GM23338 (cell line): ENCODE results near the gene RGN. TPM values are rescaled to one million over a fixed set of nuclear protein-coding genes. Genes with fewer than 3 reads are reported as not detected.
"Not testable (repeated sequence)": the region's sequence is repeated elsewhere in the genome, so short reads cannot be mapped to it uniquely, and the experiment has no call there.

ENCODE experiments used
- ATAC-seq: fragments of 200-7000 bp; cut with Tn5 transposase; 3 replicates; pipeline ENCODE4 v1.9.1; 2020
- DNase-seq: peaks from one replicate; pipeline ENCODE4 v3.0.0-alpha.2; 2015; ENCODE audit warnings: low spot score
- H2AFZ ChIP-seq: fragments of 200-600 bp; sonication (generic); 2 replicates; pipeline ENCODE4 v1.8.0; 2016; ENCODE audit warnings: antibody characterized with exemption, mild to moderate bottlenecking, moderate library complexity
- H3F3A ChIP-seq: fragments of 200-600 bp; sonication (generic); replicated peaks from 2 replicates; pipeline ENCODE4 v1.8.0; 2017; ENCODE audit warnings: antibody characterized with exemption, mixed run types, low read depth
- H3K27ac ChIP-seq: fragments of 200-600 bp; sonication (generic); 2 replicates; pipeline ENCODE4 v1.6.1; 2016; ENCODE audit warnings: low read depth
- H3K27me3 ChIP-seq: fragments of 200-600 bp; sonication (generic); 2 replicates; pipeline ENCODE4 v1.8.0; 2016; ENCODE audit warnings: mild to moderate bottlenecking, mixed run types, moderate library complexity; ENCODE audit not compliant: insufficient read depth
- H3K36me3 ChIP-seq: fragments of 200-600 bp; sonication (generic); 2 replicates; pipeline ENCODE4 v1.8.0; 2016; ENCODE audit warnings: mild to moderate bottlenecking; ENCODE audit not compliant: insufficient read depth
- H3K4me1 ChIP-seq: fragments of 200-600 bp; sonication (generic); 2 replicates; pipeline ENCODE4 v1.8.0; 2016; ENCODE audit warnings: mild to moderate bottlenecking, moderate library complexity; ENCODE audit not compliant: insufficient read depth
- H3K4me2 ChIP-seq: fragments of 200-600 bp; sonication (generic); 2 replicates; pipeline ENCODE4 v1.7.1; 2017; ENCODE audit warnings: mixed run types
- H3K4me3 ChIP-seq: fragments of 200-600 bp; sonication (generic); 2 replicates; pipeline ENCODE4 v1.6.1; 2016; ENCODE audit warnings: mixed run types
- H3K79me2 ChIP-seq: fragments of 200-600 bp; sonication (generic); replicated peaks from 2 replicates; pipeline ENCODE4 v1.8.0; 2017; ENCODE audit warnings: mild to moderate bottlenecking; ENCODE audit not compliant: insufficient read depth
- H3K9me2 ChIP-seq: fragments of 200-600 bp; sonication (generic); 2 replicates; pipeline ENCODE4 v1.8.0; 2017; ENCODE audit not compliant: insufficient read depth
- H4K20me1 ChIP-seq: fragments of 200-600 bp; sonication (generic); replicated peaks from 2 replicates; pipeline ENCODE4 v1.8.0; 2017; ENCODE audit warnings: mild to moderate bottlenecking; ENCODE audit not compliant: insufficient read depth
- H3K27ac Mint-ChIP-seq: 2 replicates; pipeline ENCODE4 v1.8.0; 2020; ENCODE audit warnings: inconsistent platforms, mild to moderate bottlenecking, moderate library complexity, mixed read lengths
- H3K27me3 Mint-ChIP-seq: 3 replicates; pipeline ENCODE4 v1.8.0; 2022; ENCODE audit warnings: low read depth, mild to moderate bottlenecking, moderate library complexity, mixed read lengths, inconsistent platforms; ENCODE audit not compliant: insufficient read depth, poor library complexity
- H3K36me3 Mint-ChIP-seq: 3 replicates; pipeline ENCODE4 v1.8.0; 2021; ENCODE audit warnings: low read depth, mild to moderate bottlenecking, inconsistent platforms, moderate library complexity, mixed read lengths
- H3K4me1 Mint-ChIP-seq: 3 replicates; pipeline ENCODE4 v1.8.0; 2020; ENCODE audit warnings: mild to moderate bottlenecking, inconsistent platforms, mixed read lengths
- H3K4me3 Mint-ChIP-seq: 3 replicates; pipeline ENCODE4 v1.8.0; 2021; ENCODE audit warnings: moderate library complexity, mild to moderate bottlenecking, inconsistent platforms, mixed read lengths
- H3K9me3 Mint-ChIP-seq: 3 replicates; pipeline ENCODE4 v1.8.0; 2020; ENCODE audit warnings: moderate library complexity, mild to moderate bottlenecking, inconsistent platforms, mixed read lengths
- CREB1 ChIP-seq: fragments of 250-450 bp; sonication (Bioruptor Pico); IDR thresholded peaks from 2 replicates; pipeline ENCODE4 v1.5.0; 2020; ENCODE audit warnings: low read depth, mild to moderate bottlenecking, moderate library complexity
- ETS1 ChIP-seq: IDR thresholded peaks from 2 replicates; pipeline ENCODE4 v1.6.1; 2016; ENCODE audit warnings: antibody characterized with exemption
- NANOG ChIP-seq: IDR thresholded peaks from 2 replicates; pipeline ENCODE4 v1.6.1; 2016; ENCODE audit warnings: antibody characterized with exemption, borderline replicate concordance
- POLR2AphosphoS5 ChIP-seq: IDR thresholded peaks from 2 replicates; pipeline ENCODE4 v1.6.1; 2016; ENCODE audit warnings: antibody characterized with exemption, low read depth
- polyA plus RNA-seq: library from polyadenylated mRNA; unstranded; fragments of >200 nt; fragmentation: Nextera tagmentation; extraction: Ambion mirVana; gene quantifications from 2 replicates; pipeline ENCODE4 v1.2.1, GENCODE V29; 2016
- total RNA-seq: library from RNA; depleted of rRNA; stranded (reverse); fragments of >200 nt; shearing (Covaris generic); gene quantifications from 2 replicates; pipeline ENCODE4 v1.2.3, GENCODE V29; 2014
- TF ChIP-seq, protein P1 (sequence below), 2 experiments: fragments of 200-600 bp in 1 of 2; sonication (generic) in 1 of 2; conservative IDR thresholded peaks; 2 replicates each; pipeline versions ENCODE4 v1.5.1 to v1.6.1; 2016 to 2017; ENCODE audit warnings: antibody characterized with exemption in 2 of 2, low read depth in 2 of 2, mild to moderate bottlenecking in 2 of 2, moderate library complexity in 1 of 2

The RGN gene
- total and polyA plus RNA-seq, 2 experiments from 2014 or later, result 5.5 to 6.7 TPM

DNA sequence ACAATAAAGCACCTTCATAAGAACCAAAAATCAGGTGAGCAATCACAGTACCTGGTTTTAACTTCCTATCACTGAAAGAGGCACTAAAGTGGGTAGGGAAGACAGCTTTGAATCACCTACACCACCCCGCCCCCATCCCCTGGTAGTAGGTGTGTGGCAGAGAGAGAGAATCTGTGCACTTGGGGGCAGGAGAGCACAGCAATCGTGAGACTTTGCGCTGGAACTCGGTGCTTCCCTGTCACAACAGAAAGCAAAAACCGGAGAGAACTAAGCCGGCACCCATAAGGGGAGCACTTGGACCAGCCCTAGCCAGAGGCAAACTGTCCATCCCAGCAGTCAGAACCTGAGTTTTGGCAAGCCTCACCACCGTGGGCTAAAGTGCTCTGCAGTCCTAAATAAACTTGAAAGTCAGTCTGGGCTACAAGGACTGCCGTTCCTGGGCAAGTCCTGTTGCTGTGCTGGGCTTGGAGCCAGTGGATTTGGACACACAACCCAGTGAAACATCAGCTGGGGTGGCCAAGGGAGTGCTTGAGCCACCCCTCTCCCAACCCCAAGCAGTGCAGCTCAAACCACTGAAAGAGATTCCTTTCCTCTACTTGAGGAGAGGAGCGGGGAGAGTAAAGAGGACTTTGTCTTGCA lies 34.2 kb downstream of the RGN start:
- H3K4me3 Mint-ChIP-seq, result no peak overlapping the region
- Histone ChIP-seq H3K4me2 (no peak overlapping the region), H3K9me2 (no peaks in the 10 kb centered on the region), H3K27me3 (no peaks in the 10 kb centered on the region), H4K20me1 (no peaks in the 10 kb centered on the region), H2AFZ (no peak overlapping the region), H3F3A (no peaks in the 10 kb centered on the region), H3K27ac (no peak overlapping the region), H3K79me2 (no peaks in the 10 kb centered on the region), H3K4me3 (no peak overlapping the region), H3K36me3 (no peaks in the 10 kb centered on the region), H3K4me1 (no peaks in the 10 kb centered on the region)
- H3K27ac Mint-ChIP-seq, result no peak overlapping the region
- 0 out of 3 replicates have a peak, but pooled peaks cover 2% of the 10 kb centered on the region for H3K36me3 Mint-ChIP-seq
- ATAC-seq (peak; percentile 60), DNase-seq (peak; percentile 29)
- TF ChIP-seq POLR2AphosphoS5 (no peak), CREB1 (CRISPR knock-in tag) (no peak), NANOG (no peak), ETS1 (no peak)
- TF ChIP-seq, protein P1, sequence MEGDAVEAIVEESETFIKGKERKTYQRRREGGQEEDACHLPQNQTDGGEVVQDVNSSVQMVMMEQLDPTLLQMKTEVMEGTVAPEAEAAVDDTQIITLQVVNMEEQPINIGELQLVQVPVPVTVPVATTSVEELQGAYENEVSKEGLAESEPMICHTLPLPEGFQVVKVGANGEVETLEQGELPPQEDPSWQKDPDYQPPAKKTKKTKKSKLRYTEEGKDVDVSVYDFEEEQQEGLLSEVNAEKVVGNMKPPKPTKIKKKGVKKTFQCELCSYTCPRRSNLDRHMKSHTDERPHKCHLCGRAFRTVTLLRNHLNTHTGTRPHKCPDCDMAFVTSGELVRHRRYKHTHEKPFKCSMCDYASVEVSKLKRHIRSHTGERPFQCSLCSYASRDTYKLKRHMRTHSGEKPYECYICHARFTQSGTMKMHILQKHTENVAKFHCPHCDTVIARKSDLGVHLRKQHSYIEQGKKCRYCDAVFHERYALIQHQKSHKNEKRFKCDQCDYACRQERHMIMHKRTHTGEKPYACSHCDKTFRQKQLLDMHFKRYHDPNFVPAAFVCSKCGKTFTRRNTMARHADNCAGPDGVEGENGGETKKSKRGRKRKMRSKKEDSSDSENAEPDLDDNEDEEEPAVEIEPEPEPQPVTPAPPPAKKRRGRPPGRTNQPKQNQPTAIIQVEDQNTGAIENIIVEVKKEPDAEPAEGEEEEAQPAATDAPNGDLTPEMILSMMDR (conservative IDR thresholded peaks at IDR 0.05; ENCODE audit: low read depth in 2 of 2), result peak in 1 of 2 experiments; percentile 46; a peak in 2 of 4 replicates
- no peaks in the 10 kb centered on the region for H3K4me1 Mint-ChIP-seq
- H3K27me3 Mint-ChIP-seq, result no peaks in the 10 kb centered on the region
- peaks cover 3% of the 10 kb centered on the region; the same call in 2 of the 3 replicates for H3K9me3 Mint-ChIP-seq

DNA sequence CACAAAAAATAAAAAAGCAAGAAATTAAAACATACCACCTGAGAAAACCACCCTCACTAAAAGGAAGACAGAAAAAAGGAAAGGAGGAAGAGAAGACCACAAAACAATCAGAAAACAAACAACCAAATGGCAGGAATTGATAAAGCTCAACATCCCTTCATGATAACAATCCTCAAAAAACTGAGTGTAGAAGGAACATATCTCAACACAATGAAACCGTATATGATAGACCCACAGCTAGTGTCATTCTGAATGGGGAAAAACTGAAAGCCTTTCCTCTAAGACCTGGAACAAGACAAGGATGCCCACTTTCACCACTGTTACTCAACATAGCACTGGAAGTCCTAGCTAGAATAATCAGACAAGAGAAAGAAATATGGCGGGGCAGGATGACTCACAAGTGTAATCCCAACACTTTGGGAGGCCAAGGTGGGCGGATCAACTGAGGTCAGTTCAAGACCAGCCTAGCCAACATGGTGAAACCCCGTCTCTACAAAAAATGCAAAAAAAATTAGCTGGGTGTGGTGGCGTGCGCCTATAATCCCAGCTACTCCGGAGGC lies 38.4 kb downstream of the RGN start:
- H3K4me1 Mint-ChIP-seq, H3K4me1 ChIP-seq, H3K36me3 ChIP-seq, H4K20me1 ChIP-seq, H3K4me2 ChIP-seq, H3K27me3 ChIP-seq, H3K79me2 ChIP-seq, DNase-seq, H3F3A ChIP-seq, H3K27ac Mint-ChIP-seq, H3K27me3 Mint-ChIP-seq, H3K9me2 ChIP-seq, H3K36me3 Mint-ChIP-seq, H3K4me3 Mint-ChIP-seq, H3K9me3 Mint-ChIP-seq, H3K4me3 ChIP-seq, H3K27ac ChIP-seq, H2AFZ ChIP-seq, ATAC-seq: not testable (repeated sequence)

DNA sequence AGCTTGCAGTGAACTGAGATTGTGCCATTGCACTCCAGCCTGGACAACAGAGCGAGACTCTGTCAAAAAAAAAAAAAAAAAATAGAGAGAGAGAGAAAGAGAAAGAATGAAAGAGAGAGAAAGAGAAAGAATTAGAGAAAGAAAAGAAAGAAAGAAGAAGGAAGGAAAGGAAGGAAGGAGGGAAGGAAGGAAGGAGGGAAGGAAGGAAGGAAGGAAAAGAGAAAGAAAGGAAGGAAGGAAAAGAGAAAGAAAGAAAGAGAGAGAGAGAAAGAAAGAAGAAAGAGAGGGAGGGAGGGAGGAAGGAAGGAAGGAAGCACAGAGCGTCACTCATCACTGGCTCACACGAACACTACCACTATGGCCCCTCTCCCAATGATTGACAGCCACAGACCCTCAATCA lies 46.2 kb downstream of the RGN start:
- not testable (repeated sequence) for H3K27me3 Mint-ChIP-seq, H3K27me3 ChIP-seq, H2AFZ ChIP-seq, H3F3A ChIP-seq, H3K27ac ChIP-seq, ATAC-seq, H3K4me3 ChIP-seq, H3K4me3 Mint-ChIP-seq, H4K20me1 ChIP-seq, H3K9me3 Mint-ChIP-seq, H3K4me1 Mint-ChIP-seq, H3K4me1 ChIP-seq, H3K36me3 ChIP-seq, H3K27ac Mint-ChIP-seq, H3K79me2 ChIP-seq, H3K4me2 ChIP-seq, H3K36me3 Mint-ChIP-seq, H3K9me2 ChIP-seq, DNase-seq
